SK-N-SH (cell line): ENCODE results near the gene PROM2. TPM values are rescaled to one million over a fixed set of nuclear protein-coding genes. Genes with fewer than 3 reads are reported as not detected.

Experiments
- CTCF ChIA-PET: fragments of 300-600, 350-600 bp; formaldehyde crosslinking; extraction: SDS; loops from one replicate; lab custom pipeline; 2021; lab: Yijun Ruan, JAX
- POLR2A ChIA-PET: fragments of 350-600 bp; sonication (Branson Sonifier 250); formaldehyde crosslinking; extraction: SDS; loops from one replicate; lab custom pipeline; 2020; ENCODE audit warnings: antibody characterized with exemption, inconsistent platforms; lab: Yijun Ruan, JAX
- DNase-seq: peaks from one replicate; pipeline ENCODE4 v3.0.0; 2012
- H2AFZ ChIP-seq: fragments of 200-600 bp; sonication (generic); 2 replicates; pipeline ENCODE4 v1.8.1; 2016; ENCODE audit warnings: antibody characterized with exemption, mild to moderate bottlenecking, low read depth
- H3F3A ChIP-seq: fragments of 200-600 bp; sonication (generic); replicated peaks from 2 replicates; pipeline ENCODE3; 2016; ENCODE audit warnings: antibody characterized with exemption, mild to moderate bottlenecking; ENCODE audit not compliant: insufficient read depth
- H3K27ac ChIP-seq, 2 experiments: fragments of 200-500 bp in 1 of 2; fragments of 200-600 bp in 1 of 2; sonication (Bioruptor generic) in 1 of 2; sonication (generic), shearing (Covaris generic) in 1 of 2; 2 replicates each; pipeline versions ENCODE4 v1.5.1 to v1.6.1; 2014 to 2016; ENCODE audit warnings: low read depth in 2 of 2, inconsistent platforms in 1 of 2, low read length in 1 of 2, mild to moderate bottlenecking in 1 of 2, mixed read lengths in 1 of 2
- H3K27me3 ChIP-seq: fragments of 200-600 bp; sonication (generic), shearing (Covaris generic); 2 replicates; pipeline ENCODE4 v1.6.1; 2016; ENCODE audit warnings: mixed run types; ENCODE audit not compliant: insufficient read depth
- H3K36me3 ChIP-seq, 2 experiments: fragments of 200-500 bp in 1 of 2; fragments of 200-600 bp in 1 of 2; sonication (Bioruptor generic) in 1 of 2; sonication (generic) in 1 of 2; replicated peaks in 1 of 2; 2 replicates each; pipeline versions ENCODE3 to v1.5.1; 2014 to 2016; ENCODE audit warnings: low read length in 1 of 2, mild to moderate bottlenecking in 1 of 2; ENCODE audit not compliant: insufficient read depth in 2 of 2, control insufficient read depth in 1 of 2
- H3K4me1 ChIP-seq, 2 experiments: fragments of 200-500 bp in 1 of 2; fragments of 200-600 bp in 1 of 2; sonication (Bioruptor generic) in 1 of 2; sonication (generic), shearing (Covaris generic) in 1 of 2; 2 replicates each; pipeline versions ENCODE4 v1.5.1 to v1.6.1; 2014 to 2016; ENCODE audit warnings: low read depth in 1 of 2, low read length in 1 of 2, mixed run types in 1 of 2; ENCODE audit not compliant: insufficient read depth in 2 of 2, control insufficient read depth in 1 of 2
- H3K4me2 ChIP-seq: fragments of 200-600 bp; sonication (generic), shearing (Covaris generic); 2 replicates; pipeline ENCODE4 v1.6.1; 2017; ENCODE audit warnings: mixed run types
- H3K4me3 ChIP-seq, 2 experiments: fragments of 200-500 bp in 1 of 2; fragments of 200-600 bp in 1 of 2; sonication (Bioruptor generic) in 1 of 2; sonication (generic), shearing (Covaris generic) in 1 of 2; 2 replicates each; pipeline versions ENCODE4 v1.5.1 to v1.8.1; 2014 to 2016; ENCODE audit warnings: low read depth in 2 of 2, inconsistent platforms in 1 of 2, low read length in 1 of 2, mild to moderate bottlenecking in 1 of 2, mixed read lengths in 1 of 2, moderate library complexity in 1 of 2
- H3K79me2 ChIP-seq: fragments of 200-600 bp; sonication (generic); 2 replicates; pipeline ENCODE4 v1.8.1; 2017; ENCODE audit warnings: mild to moderate bottlenecking; ENCODE audit not compliant: insufficient read depth
- H3K9ac ChIP-seq: fragments of 200-600 bp; sonication (generic); 2 replicates; pipeline ENCODE4 v1.6.1; 2017; ENCODE audit warnings: mixed run types
- H3K9me2 ChIP-seq: fragments of 200-600 bp; sonication (generic); 2 replicates; pipeline ENCODE4 v1.6.1; 2017; ENCODE audit warnings: mixed run types
- H3K9me3 ChIP-seq: fragments of 200-600 bp; sonication (generic); 2 replicates; pipeline ENCODE4 v1.6.1; 2017; ENCODE audit warnings: mixed run types, mild to moderate bottlenecking, moderate library complexity
- H4K20me1 ChIP-seq: fragments of 200-600 bp; sonication (generic); 2 replicates; pipeline ENCODE4 v1.6.1; 2017; ENCODE audit warnings: mild to moderate bottlenecking, mixed run types; ENCODE audit not compliant: insufficient read depth
- CHD2 ChIP-seq: fragments of 150-350 bp; IDR thresholded peaks from 2 replicates; pipeline ENCODE4 v1.6.1; 2018; ENCODE audit warnings: low read length; ENCODE audit not compliant: partially characterized antibody
- CTCF ChIP-seq: fragments of 200-600 bp; sonication (generic); IDR thresholded peaks from 2 replicates; pipeline ENCODE4 v1.6.1; 2017; ENCODE audit warnings: antibody characterized with exemption, mild to moderate bottlenecking, moderate library complexity
- ELF1 ChIP-seq: IDR thresholded peaks from 2 replicates; pipeline ENCODE4 v1.4.0; 2012
- EP300 ChIP-seq, 2 experiments: IDR thresholded peaks; 2 replicates each; pipeline versions ENCODE4 v1.4.0 to v1.6.1; 2012; ENCODE audit warnings: borderline replicate concordance in 1 of 2, low read depth in 1 of 2, low read length in 1 of 2
- GATA2 ChIP-seq: sonication (generic); formaldehyde crosslinking; IDR thresholded peaks from 2 replicates; pipeline ENCODE4 v1.5.0; 2020; ENCODE audit warnings: mild to moderate bottlenecking, missing genetic modification reagents
- JUND ChIP-seq: IDR thresholded peaks from 2 replicates; pipeline ENCODE4 v1.4.0; 2012
- MXI1 ChIP-seq: IDR thresholded peaks from 2 replicates; pipeline ENCODE4 v1.6.1; 2012; ENCODE audit warnings: mild to moderate bottlenecking, low read depth, low read length, improper control_type of control experiment
- NFIC ChIP-seq: IDR thresholded peaks from 2 replicates; pipeline ENCODE4 v1.4.0; 2012; ENCODE audit warnings: borderline replicate concordance
- POLR2AphosphoS5 ChIP-seq: IDR thresholded peaks from 2 replicates; pipeline ENCODE4 v1.6.1; 2012; ENCODE audit warnings: low read depth, low read length
- RCOR1 ChIP-seq: fragments of 150-350 bp; IDR thresholded peaks from 2 replicates; pipeline ENCODE4 v1.6.1; 2017; ENCODE audit warnings: antibody characterized with exemption, low read length
- TCF12 ChIP-seq: IDR thresholded peaks from 2 replicates; pipeline ENCODE4 v1.4.0; 2012
- USF1 ChIP-seq: IDR thresholded peaks from 2 replicates; pipeline ENCODE4 v1.4.0; 2012; ENCODE audit warnings: low read depth, borderline replicate concordance
- USF2 ChIP-seq: fragments of 150-350 bp; IDR thresholded peaks from 2 replicates; pipeline ENCODE4 v1.6.1; 2017; ENCODE audit warnings: antibody characterized with exemption, low read length, low read depth, borderline replicate concordance
- YY1 ChIP-seq: IDR thresholded peaks from 2 replicates; pipeline ENCODE4 v1.4.0; 2012; ENCODE audit warnings: low read depth, mild to moderate bottlenecking
- ZBTB33 ChIP-seq: IDR thresholded peaks from 2 replicates; pipeline ENCODE4 v1.4.0; 2012; ENCODE audit warnings: low read depth, borderline replicate concordance
- WGBS: methylation state at CpG from one replicate; pipeline ENCODE4 v1.1.6; 2017; ENCODE audit warnings: low lambda C conversion rate; 5-methylcytosine and 5-hydroxymethylcytosine counted together
- polyA plus RNA-seq, 3 experiments: library from polyadenylated mRNA; depleted of rRNA; stranded (reverse); fragments of >200 nt; gene quantifications; 2 replicates each; pipeline ENCODE4 v1.2.3, GENCODE V29; 2012

Gene PROM2
- polyA plus RNA-seq, 1 of the 3 experiments (the other 2 are of a cell fraction) = 0.38 TPM

GRCh38 chr2:95336406-95336805 is 62.2 kb downstream of the PROM2 start:
- H3K4me3 ChIP-seq = no peak overlapping the region
- peaks cover 15% of the 10 kb centered on the region; the same call in 1 of the 2 replicates for H3K27me3 ChIP-seq
- H2AFZ ChIP-seq = no peak overlapping the region
- no peak overlapping the region for H3K27ac ChIP-seq
- ChIA-PET POLR2A (no interaction called here), CTCF (interaction anchor here (3.1 kb wide), 1 partner anchor 9 kb away, joined by 16 read pairs; no protein-coding TSS in a partner anchor)
- no peak overlapping the region for H3K9ac ChIP-seq
- H3K4me2 ChIP-seq = no peak overlapping the region
- DNase-seq = no peak
- WGBS = 53% methylated on average over 2 of the region's 2 CpGs
- no peaks in the 10 kb centered on the region for H3K9me2 ChIP-seq
- H4K20me1 ChIP-seq = no peaks in the 10 kb centered on the region
- no peaks in the 10 kb centered on the region for H3K79me2 ChIP-seq
- no peaks in the 10 kb centered on the region for H3K9me3 ChIP-seq
- no peaks in the 10 kb centered on the region for H3K36me3 ChIP-seq
- TF ChIP-seq MXI1 = no peak
- TF ChIP-seq GATA2 = no peak
- no peak for TF ChIP-seq USF1
- TF ChIP-seq NFIC = no peak
- no peak for TF ChIP-seq ELF1
- TF ChIP-seq POLR2AphosphoS5 = no peak
- no peaks in the 10 kb centered on the region for H3F3A ChIP-seq
- no peaks in the 10 kb centered on the region for H3K4me1 ChIP-seq

- CTCF ChIA-PET = interaction anchor here (1.0 to 1.4 kb wide), 2 partner anchors 14 to 391 kb away, joined by 3 to 4 read pairs; no protein-coding TSS in a partner anchor
- no peak for DNase-seq
- Histone ChIP-seq H2AFZ (no peak overlapping the region), H3K9ac (no peak overlapping the region), H3K79me2 (no peaks in the 10 kb centered on the region), H3K27ac (no peak overlapping the region), H3K27me3 (peaks cover 28% of the 10 kb centered on the region; the same call in 1 of the 2 replicates), H3K36me3 (no peaks in the 10 kb centered on the region), H3K4me1 (peaks cover 0 to 2% of the 10 kb centered on the region in 2 experiments; a peak in 1 of 4 replicates), H3K4me3 (no peak overlapping the region), H3K4me2 (no peak overlapping the region), H4K20me1 (no peaks in the 10 kb centered on the region), H3F3A (no peaks in the 10 kb centered on the region), H3K9me3 (no peaks in the 10 kb centered on the region), H3K9me2 (no peaks in the 10 kb centered on the region)
- TF ChIP-seq RCOR1 (no peak), POLR2AphosphoS5 (no peak), ZBTB33 (no peak), CTCF (no peak), USF1 (no peak), USF2 (no peak), JUND (no peak), EP300 (IDR thresholded peaks at IDR 0.05; ENCODE audit: borderline replicate concordance in 1 of 2, low read depth in 1 of 2, low read length in 1 of 2) (no peak), TCF12 (no peak), YY1 (no peak), GATA2 (no peak), CHD2 (no peak)
- POLR2A ChIA-PET = no interaction called here
- 11% methylated on average over 6 of the region's 7 CpGs for WGBS
These were observed 63.6 kb downstream of the PROM2 start for GRCh38 chr2:95337829-95338228.
